ENCODE data around the gene SNRNP200. TPM values are rescaled to one million over a fixed set of nuclear protein-coding genes. Genes with fewer than 3 reads are reported as not detected.
A peak's percentile ranks its signal among the peaks of the same experiment; 100 is the strongest.

SNRNP200 gene
- total and polyA plus RNA-seq, 9 donors: 71.1 to 149 (median 124) TPM

GRCh38 chr2:96273763-96274162 lies 31.6 kb downstream of the SNRNP200 start:
- DNase-seq: no peak
- Histone ChIP-seq H3K27ac (no peak overlapping the region), H3K4me3 (no peak overlapping the region), H3K27me3 (no peaks in the 10 kb centered on the region), H3K4me1 (ENCODE audit: insufficient read depth) (no peaks in the 10 kb centered on the region), H3K36me3 (no peaks in the 10 kb centered on the region), H3K9me3 (no peaks in the 10 kb centered on the region)
- intact Hi-C loops (cut with DNase I): no loop called here
- 13 to 25% (median 14%) methylated on average over 3 of the region's 3 CpGs for WGBS, 3 donors
- TF ChIP-seq EP300 (IDR thresholded peaks at IDR 0.05) (no peak), CTCF (IDR thresholded peaks at IDR 0.05) (no peak), POLR2A (IDR thresholded peaks at IDR 0.05) (no peak)

- Histone ChIP-seq H3K4me1 (ENCODE audit: insufficient read depth) (peaks cover 4% of the 10 kb centered on the region), H3K27ac (no peak overlapping the region), H3K9me3 (no peaks in the 10 kb centered on the region), H3K4me3 (no peak overlapping the region), H3K36me3 (no peaks in the 10 kb centered on the region), H3K27me3 (no peaks in the 10 kb centered on the region)
- DNase-seq: no peak
- no peak for TF ChIP-seq EP300 (IDR thresholded peaks at IDR 0.05)
- no peak for TF ChIP-seq CTCF (IDR thresholded peaks at IDR 0.05)
- no peak for TF ChIP-seq POLR2A (IDR thresholded peaks at IDR 0.05)
- 90 to 95% (median 92%) methylated on average over 3 of the region's 3 CpGs for WGBS, 3 donors
- intact Hi-C loops (cut with DNase I): no loop called here
Observed at GRCh38 chr2:96271995-96272394, 33.4 kb downstream of the SNRNP200 start.

GRCh38 chr2:96267159-96267971 lies 38.0 kb downstream of the SNRNP200 start:
- peaks cover 13% of the 10 kb centered on the region for H3K4me1 ChIP-seq (ENCODE audit: insufficient read depth)
- H3K9me3 ChIP-seq: no peaks in the 10 kb centered on the region
- no peaks in the 10 kb centered on the region for H3K27me3 ChIP-seq
- H3K36me3 ChIP-seq: no peaks in the 10 kb centered on the region
- intact Hi-C loops (cut with DNase I): loop anchor here in 2 of 4 donors (2.0 to 10.0 kb wide), 3 partner anchors 37 to 123 kb away; partner anchors contain the start of genes DUSP2 (in 1 of the 2), SNRNP200 (in 1 of the 2) and STARD7 (in 1 of the 2)
- no peak overlapping the region for H3K4me3 ChIP-seq
- no peak overlapping the region for H3K27ac ChIP-seq
- TF ChIP-seq EP300 (IDR thresholded peaks at IDR 0.05): no peak
- no peak for TF ChIP-seq CTCF (IDR thresholded peaks at IDR 0.05)
- TF ChIP-seq POLR2A (IDR thresholded peaks at IDR 0.05): no peak
- WGBS, 3 donors: 67 to 80% (median 68%) methylated on average over 12 of the region's 12 CpGs
- DNase-seq: peak in 3 of 5 donors; percentile 37 to 50 (median 45)

- intact Hi-C loops (cut with DNase I): loop anchor here in 2 of 4 donors (2.0 to 10.0 kb wide), 3 partner anchors 39 to 121 kb away; partner anchors contain the start of genes DUSP2 (in 1 of the 2), SNRNP200 (in 1 of the 2) and STARD7 (in 1 of the 2)
- DNase-seq: peak; percentile 97 to 99 (median 98)
- Histone ChIP-seq H3K27ac (peak within 1 kb of the TSS in 1 of 2 donors; percentile 47), H3K36me3 (no peaks in the 10 kb centered on the region), H3K4me1 (ENCODE audit: insufficient read depth) (peaks cover 15% of the 10 kb centered on the region), H3K9me3 (no peaks in the 10 kb centered on the region), H3K4me3 (peak within 1 kb of the TSS; percentile 80), H3K27me3 (no peaks in the 10 kb centered on the region)
- TF ChIP-seq CTCF (IDR thresholded peaks at IDR 0.05): peak in 2 of 3 donors; percentile 30 to 34
- TF ChIP-seq POLR2A (IDR thresholded peaks at IDR 0.05): peak; percentile 85
- no peak for TF ChIP-seq EP300 (IDR thresholded peaks at IDR 0.05)
- WGBS, 3 donors: 0 to 1% (median 0%) methylated on average over 49 to 81 of the region's 81 CpGs
Observed at GRCh38 chr2:96265840-96266679, 39.3 kb downstream of the SNRNP200 start, which contains the start of the genes CIAO1 and TMEM127. CIAO1 (plus strand) TSS chr2:96266225; CDS start chr2:96266351, 126 bp downstream. TMEM127 (minus strand) TSS chr2:96265997; CDS start chr2:96265381, 616 bp downstream.
